Muscle of back (tissue), 11 donors: ENCODE measurements around the gene RNF227. TPM values are rescaled to one million over a fixed set of nuclear protein-coding genes. Genes with fewer than 3 reads are reported as not detected.

ENCODE experiments used
- DNase-seq, 3 donors: peaks; one replicate each; pipeline versions ENCODE4 v3.0.0 to v3.0.0-alpha.2; 2013
- polyA plus RNA-seq, 10 donors: library from polyadenylated mRNA; unstranded; fragments of 120-200 nt; gene quantifications; one replicate each; pipeline ENCODE4 v1.2.1, GENCODE V29; 2013; ENCODE audit not compliant: insufficient read length in 10 of 10

Gene RNF227
- polyA plus RNA-seq, 10 donors = 2.0 to 5.5 (median 3.3) TPM

DNA sequence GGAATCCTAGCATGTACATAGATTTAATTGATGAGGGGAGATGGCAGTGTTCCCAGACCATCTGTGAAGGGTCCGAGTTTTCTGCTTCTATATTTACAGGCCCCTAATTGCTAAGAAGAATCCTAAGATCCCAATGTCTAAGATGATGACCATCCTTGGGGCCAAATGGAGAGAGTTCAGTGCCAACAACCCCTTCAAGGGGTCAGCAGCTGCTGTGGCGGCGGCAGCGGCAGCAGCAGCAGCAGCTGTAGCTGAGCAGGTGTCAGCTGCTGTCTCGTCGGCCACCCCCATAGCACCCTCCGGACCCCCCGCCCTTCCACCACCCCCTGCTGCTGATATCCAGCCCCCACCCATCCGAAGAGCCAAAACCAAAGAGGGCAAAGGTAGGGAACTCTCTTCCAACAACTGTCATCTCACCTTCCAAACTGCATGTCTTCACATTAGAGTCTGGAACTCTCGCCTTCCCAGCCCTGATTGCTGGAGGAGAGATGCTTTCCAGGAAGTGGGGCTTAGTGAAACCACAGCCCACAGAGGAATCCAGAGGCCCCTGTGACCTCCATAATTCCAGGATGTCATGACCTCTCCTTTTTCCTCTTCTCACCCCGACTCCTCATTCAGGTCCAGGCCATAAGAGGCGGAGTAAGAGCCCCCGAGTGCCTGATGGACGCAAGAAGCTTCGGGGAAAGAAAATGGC is 22.8 kb downstream of the RNF227 start:
- DNase-seq = peak in 1 of 3 donors; percentile 63

DNA sequence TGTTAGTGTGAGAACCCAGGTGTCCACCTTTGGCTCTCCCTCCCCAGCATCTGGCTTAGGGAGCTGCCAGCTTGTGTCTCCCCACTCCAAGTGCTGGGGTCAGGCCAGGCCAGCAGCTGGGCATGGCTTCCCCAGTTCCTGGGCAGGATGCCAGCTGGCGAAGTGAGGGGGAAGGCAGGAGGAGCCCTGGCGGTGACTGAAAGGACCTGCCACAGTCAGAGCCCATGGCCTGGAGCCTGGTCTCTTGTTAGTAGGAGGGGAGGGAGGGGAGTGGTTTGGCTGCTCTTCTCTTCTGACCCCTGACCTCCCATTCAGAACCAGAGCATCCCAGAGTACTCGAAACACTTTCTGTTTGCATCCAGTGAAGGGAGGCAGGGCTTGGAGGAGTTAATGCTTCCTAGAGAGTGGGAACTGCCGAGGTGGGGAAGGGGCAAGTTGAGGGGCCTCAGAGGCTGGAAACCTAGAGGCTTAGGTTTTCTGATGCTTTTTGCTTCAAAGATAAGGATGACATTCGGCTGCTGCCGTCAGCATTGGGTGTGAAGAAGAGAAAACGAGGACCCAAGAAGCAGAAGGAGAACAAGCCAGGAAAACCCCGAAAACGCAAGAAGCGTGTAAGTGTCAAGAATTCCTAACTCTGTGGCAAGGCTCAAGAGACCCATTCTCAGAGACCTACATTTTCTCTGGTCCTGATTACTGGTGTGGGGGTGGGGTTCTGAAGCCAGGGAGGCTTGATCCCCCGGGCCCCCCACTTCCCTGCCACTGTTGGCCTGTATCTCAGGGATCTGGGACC is 26.7 kb downstream of the RNF227 start:
- DNase-seq = peak; percentile 92 to 94 (median 93)

DNA sequence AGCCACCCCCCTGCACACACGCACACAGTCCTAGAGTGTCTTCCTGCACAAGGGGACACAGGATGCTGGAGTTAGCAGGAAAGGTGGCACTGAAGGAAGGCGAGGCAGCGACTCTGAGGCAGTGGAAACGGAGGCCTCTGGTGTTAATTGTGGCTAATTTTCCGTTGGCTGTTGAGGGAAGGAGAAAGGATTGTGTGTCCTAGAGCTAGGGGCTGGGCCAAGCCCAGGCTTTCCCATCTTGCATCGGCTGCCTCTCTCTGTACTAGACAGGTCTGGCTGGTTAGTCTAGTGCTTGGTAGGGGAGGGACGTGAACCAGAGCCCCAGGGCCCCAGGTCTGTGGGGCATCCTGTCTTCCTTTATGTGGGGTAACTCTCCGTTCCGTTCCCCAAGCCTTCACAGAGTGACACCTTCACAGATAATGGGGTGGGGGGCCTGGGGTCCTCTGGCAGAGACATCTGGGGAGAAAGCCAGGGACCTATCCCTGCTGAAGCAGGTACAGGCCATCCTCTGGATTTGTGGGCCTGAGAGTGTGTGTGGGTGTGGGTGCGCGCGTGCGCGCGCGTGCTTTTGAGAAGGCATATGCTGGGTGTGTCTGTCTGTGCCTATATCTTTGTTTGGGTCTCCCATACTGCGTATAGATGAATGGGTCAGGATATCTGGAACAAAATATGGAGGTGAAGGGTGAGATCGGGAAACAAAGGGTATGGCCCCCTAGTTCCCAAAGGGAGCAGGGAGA is 27.7 kb downstream of the RNF227 start, which contains the start of gene CHD3:
Gene CHD3 (plus strand): TSS at position 606 of the 737 bp plus-strand sequence. CDS start 212 bp downstream, outside the sequence.
- peak in 1 of 3 donors; percentile 63 for DNase-seq

DNA sequence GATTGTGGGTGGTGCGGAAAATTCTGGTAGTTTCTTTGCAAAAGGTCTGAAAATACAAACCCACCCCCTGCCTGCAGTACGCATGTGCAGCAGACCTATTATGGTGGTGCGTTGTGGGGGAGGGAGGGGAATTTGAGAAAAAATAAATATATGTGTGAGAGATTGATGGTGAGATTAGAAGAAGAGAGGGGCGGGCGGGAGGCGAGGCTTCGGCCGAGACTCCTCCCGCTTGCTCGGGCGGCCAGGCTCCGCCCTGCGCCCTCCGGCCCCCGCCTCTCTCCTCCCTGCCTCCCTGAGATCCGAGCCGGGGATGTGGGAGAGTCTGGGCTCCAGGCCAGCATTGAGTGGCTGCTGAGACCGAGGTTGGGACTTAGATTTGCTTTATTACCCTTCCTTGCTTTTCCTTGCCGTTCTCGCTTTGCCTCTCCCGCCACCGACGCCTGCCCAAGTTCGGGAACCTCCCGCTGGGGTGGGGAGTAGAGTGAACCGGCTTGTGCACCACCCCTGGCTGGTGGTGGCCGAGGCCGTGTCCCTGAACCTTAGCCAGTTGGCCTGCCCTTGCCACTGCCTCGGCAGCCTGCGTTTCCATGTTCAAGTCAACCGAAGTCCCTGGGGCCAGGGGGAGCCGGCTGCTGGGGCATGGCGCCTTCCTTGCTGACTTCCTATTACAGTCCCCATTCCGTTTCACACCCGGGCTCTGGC is 28.5 kb downstream of the RNF227 start:
- DNase-seq = peak; percentile 97 to 99 (median 98)

DNA sequence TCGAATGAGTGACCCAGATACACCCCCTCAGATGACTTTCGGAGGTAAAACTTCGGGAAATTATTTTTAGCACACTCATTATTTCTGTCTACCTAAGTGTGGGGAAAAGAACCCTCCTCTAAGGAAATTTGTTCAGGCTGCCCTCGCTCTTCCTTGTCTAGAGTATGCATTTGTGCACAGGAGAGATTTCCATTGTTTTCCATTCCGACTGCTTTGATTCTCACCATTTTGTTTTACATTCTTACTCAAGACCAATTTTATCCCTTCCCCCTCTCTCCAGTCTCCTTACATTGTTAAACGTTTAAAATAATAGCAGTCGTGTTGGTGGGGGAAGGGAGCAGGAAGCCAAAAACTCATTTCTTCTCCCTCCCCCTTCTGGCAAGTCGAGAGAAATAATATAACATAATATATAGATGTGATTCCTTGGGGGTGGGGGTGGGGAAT is 29.0 kb downstream of the RNF227 start:
- DNase-seq = no peak

DNA sequence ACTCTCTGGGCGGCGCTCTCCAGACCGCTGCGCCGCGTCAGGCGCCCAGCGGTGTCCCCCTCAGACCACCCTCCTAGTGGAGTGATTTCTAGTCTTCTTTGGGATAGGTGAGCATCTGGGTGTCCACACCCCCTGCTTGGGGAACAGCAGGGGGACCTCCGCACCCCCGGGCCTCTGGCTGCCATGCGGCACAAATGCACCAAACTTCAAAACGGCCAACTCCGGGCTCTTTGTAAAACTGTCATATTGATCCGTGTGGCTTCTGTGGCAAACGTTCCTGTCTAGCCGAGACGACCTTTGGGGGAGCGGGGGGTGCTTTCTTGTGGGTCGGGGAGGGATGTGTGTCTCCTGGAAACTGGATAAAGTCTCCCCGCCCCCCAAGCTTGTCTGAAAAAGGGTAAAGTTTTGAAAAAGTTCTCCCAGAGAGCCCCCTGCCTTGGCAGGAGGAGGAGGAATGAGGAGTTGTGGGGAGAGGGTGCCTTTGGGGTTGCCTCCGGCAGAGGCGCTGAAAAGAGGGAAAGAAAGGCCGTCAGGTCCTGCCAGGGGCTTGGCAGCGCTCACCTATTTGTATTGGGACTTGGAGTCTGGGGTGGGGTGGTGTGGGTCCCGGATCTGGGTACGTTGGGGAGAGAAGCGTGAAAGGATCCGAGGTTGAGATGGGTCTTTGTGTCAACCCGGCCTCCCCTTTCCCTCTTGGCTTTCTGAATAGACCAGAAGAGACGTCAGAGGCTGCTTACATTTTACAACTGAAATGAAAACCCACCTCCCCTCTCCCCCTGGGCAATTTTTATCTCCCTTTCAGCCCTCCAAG is 29.7 kb downstream of the RNF227 start:
- peak; percentile 34 to 83 (median 61) for DNase-seq

DNA sequence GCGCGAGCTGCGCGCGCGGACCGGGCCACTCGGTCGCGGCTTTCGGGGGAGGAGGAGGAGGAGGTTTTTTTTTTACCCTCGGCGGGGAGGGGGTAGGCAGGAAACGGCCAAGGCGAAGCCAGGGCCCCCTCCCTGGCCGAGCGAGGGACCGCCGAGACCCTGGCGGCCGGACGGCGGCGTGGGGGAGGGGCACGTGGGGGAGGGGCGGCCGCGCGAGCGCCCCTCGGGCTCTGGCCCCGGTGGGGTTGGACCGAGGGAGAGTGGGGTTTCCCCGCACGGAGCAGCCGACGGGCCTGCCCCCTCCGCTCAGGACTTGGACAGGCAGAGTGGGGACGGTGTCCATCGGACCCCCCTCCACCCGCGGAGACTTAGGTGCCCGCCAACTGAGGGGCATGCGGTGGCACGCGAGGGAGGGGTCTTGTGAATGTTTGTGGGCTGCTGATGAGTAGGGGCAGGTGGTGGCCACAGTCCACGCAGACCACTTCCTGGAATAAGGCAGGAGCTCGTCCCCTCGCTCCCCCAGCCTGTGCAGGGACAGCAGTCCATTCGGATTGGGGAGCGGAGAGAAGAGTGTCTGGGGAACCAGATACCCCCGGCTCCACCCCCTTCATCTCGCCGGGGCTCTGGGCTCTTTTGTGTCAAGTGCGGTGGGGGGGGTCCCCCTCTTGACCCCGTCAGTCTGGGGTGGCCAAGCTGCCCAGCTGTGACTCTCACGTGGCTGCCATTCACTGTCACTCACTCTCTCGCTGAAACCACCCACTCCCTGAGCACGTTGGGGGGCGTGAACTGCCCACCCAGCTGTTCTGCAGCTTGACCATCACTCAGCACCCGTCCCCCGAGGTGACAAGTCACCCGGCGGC is 30.5 kb downstream of the RNF227 start:
- peak; percentile 53 to 84 (median 60) for DNase-seq

DNA sequence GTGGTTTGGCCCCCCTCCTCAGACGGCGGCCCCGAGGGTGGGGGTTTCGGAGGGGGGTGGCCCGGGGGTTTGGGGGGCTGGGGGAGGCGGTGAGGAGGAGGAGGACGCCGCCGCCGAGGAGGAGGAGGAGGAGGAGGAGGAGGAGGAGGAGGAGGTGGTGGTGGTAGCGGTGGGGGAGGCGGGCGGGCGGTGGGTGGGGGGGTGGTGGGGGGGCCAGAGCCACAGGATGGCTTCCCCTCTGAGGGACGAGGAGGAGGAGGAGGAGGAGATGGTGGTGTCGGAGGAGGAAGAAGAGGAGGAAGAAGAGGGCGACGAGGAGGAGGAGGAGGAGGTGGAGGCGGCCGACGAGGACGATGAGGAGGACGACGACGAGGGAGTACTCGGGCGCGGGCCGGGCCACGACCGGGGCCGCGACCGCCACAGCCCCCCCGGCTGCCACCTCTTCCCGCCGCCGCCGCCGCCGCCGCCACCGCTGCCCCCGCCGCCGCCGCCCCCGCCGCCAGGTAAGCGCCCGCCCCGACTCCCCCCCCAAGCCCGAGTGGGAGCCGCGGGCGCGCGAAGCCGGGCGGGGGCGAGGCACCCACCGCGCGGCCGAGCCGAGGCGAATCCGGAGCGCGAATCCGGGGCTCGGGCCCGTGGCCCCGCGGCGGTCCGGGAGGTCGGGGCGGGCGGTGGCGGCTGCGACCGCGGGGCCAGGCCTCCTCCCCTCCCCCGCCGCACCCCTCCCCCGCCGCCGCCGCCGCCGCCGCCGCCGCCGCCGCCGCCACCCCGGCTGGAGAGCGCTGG is 31.3 kb downstream of the RNF227 start:
- peak in 1 of 3 donors; percentile 59 for DNase-seq

DNA sequence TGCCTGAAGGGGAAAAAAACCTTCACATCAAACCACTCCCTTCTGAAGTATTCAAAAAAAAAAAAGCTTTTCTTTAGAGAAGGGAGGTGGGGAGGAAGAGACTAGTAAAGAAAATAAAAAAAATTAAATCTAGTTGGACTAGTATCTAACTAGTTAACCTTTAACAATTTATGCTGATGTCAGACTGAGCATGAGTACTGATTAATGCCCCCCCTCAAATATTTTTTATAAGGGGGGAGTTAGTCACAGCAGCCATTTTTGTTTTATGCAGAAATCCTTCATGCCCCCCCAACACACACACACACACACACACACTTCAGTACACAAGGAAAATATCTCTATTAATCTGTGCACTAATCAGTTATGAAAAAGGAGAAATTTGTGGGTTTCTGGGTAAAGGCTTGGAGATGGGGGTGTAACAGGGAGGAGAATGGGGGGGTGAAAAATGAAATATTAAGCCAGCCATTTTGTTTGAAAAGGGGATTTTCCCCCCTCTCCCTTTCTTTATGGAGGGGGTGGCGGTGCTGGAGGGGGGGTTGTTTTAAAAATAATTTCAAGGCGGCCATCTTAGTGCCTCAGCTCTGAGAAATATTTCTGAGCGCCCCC is 32.2 kb downstream of the RNF227 start:
- peak; percentile 41 to 77 (median 46) for DNase-seq

DNA sequence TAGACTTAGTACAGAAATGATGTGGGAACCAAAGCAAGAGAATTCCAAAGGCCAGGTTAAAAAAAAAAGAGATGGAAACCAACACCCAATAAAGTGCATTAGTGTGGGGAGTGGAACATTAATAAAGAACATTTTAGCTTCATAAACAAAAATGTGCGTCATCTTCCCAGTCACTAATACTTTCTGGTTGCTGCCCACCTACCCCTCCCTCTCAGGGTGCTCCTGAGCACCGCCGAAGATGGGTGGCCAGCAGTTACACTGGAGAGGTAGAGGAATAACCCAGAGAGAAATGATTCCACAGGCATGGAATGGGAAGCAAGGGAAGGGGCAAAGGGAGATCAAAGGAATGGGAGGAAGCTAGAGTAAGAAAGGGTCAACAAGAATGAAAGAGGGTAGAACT is 33.5 kb downstream of the RNF227 start:
- no peak for DNase-seq

DNA sequence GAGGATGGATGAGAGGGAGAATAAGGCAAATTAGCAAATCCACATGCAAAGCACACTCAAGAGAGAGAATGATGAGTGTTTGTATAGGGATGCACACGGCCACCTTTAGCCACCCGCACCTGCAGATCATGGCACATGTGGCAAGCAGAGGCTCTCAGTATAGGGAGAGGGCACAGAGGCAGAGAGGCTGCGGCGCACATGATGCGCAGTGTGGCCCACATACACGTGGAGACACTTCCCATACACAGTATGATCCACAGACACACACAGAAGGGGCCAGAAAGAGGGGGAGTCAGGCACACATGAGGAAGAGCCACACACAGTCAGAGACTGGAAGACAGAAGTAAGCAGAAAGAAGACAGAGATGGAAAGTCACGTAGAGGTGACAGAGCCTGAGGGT is 34.0 kb downstream of the RNF227 start:
- no peak for DNase-seq

DNA sequence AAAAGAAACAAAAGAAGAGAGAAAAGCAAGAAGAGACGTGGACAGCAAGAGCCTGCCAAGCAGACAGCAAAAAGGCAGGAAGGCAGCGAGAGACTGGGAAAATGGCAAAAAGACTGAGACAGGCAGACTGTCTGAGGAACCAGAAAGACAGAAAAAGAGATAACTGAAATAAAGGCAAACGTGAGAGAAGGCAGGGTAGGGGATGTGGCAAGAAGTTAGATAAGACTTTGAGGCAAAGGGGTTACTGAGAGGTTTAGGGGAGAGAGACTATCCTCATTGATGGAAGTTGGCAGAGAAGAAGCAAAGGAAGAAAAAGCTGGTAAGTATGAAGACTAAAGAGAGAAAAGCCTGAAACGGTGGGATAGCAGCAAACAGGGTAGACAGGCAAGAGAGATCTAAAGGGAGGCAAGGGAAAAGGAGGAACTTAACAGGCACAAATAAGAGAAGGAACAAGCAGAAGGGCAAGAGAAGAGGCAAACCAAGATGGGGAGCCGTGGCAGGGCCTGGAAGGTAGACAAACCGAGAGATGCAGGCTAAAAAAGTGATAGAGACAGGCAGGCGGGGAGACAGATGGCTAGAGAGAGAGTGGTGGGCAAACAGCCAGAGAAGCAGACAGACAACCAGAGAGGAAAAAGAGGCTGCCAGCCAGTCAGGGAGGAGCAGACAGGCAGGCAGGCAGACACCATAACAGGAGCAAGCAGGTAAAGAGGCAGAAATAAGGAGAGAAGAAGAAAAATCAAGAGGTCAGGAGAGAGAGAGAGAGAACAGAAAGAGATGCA is 34.6 kb downstream of the RNF227 start:
- DNase-seq = peak in 1 of 3 donors; percentile 40

DNA sequence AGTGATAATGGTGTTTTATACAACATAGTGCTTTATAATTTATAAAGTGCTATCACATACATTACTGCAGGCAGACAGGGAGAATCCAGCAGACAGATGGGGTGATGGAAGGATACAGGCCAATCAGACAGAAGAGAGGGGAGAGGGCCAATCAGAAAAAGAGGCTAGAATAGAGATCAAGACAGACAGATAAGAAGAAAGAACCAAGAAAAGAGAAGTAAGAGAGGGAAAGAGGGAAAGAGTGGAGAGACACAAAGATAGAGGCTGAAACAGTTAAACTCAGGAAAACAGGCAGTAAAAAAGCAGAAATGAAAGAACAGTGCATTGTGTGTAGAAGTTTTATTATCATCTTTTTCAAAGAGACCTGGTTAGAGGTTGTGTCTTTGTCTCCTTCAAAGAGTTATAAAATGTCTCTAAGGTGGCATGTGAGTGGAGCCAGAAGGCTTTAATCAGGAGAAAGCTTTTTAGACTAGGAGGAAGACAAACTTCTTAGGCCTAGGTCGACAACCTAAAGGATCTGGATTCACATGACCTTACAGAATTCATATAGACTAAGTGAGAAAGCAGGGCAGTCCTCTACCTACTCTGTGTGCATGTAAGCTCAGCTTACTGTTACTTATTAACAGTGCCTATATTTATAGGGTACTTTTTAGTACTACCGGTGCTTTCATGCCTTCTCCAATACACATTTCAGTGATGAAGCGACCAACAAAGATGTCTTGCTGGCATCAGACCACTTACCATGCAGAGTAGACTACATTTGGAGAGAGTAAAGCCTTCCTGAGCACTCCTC is 35.8 kb downstream of the RNF227 start:
- no peak for DNase-seq

DNA sequence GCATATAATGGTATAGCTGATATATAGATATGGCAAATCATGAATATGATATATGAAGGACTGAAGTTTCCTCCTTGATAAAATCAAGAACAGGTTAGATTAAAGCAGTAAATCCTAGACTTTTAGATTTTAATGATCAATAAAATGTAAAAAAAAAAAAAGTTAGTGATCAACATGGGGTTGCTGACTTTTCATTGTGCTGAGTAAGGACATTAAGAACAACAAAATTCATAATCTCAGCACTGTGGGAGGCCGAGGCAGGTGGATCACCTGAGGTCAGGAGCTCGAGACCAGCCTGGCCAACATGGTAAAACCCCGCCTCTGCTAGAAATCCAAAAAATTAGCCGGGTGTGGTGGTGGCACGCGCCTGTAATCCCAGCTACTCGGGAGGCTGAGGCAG is 37.9 kb downstream of the RNF227 start:
- DNase-seq = no peak

DNA sequence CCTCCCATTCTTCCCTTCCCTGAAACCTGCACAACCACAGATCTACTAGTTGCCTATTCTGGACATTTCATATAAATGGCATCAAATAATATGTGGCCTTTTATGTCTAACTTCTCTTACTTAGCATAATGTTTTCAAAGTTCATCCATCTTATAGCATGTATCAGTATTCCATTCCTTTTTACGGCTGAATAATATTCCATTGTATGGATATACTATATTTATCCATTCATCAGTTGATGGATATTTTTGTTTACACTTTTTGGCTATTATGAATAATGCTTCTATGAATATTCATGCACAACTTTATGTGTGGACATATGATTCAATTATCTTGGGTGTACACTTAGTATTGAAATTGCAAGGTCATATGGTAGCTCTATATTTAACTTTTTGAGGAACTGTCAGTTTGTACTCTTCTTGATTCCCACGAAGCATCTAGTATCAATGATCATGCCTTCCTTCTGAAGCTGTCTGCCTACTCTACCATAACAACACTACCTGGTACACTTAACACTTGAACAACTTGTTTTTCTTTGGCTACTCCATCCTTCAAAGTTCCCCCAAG is 40.2 kb downstream of the RNF227 start:
- DNase-seq = no peak

DNA sequence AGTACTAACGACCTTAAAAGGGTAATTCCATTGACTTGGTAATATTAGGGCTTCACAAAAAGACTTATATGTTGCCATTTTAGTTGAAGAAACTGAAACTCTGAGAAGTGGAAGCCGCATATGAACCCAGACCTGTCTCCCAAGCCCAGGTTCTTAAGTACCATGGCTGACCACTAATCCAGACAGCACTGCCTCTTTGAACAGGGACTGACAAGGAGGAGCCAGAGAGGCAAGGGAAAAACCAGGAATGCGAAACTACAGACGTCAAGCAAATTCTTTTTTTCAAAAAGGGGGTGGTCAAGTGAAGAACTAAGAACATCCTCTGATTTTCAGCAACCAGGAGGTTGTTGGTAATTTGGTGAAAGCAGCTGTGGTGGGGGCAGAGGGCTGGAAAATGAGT is 43.0 kb downstream of the RNF227 start:
- DNase-seq = no peak
